Transverse colon (tissue), 3 donors: Measurements from ENCODE around the gene MYH13.

Experiments
- POLR2A ChIP-seq: fragments of 450-650 bp; IDR thresholded peaks from one replicate; pipeline ENCODE4 v1.6.1; 2016; ENCODE audit warnings: antibody characterized with exemption, mild to moderate bottlenecking, moderate library complexity
- POLR2AphosphoS5 ChIP-seq, 3 donors: sonication (generic); formaldehyde crosslinking; IDR thresholded peaks; one replicate each; pipeline ENCODE4 v1.6.1; 2016; ENCODE audit warnings: antibody characterized with exemption in 3 of 3

DNA sequence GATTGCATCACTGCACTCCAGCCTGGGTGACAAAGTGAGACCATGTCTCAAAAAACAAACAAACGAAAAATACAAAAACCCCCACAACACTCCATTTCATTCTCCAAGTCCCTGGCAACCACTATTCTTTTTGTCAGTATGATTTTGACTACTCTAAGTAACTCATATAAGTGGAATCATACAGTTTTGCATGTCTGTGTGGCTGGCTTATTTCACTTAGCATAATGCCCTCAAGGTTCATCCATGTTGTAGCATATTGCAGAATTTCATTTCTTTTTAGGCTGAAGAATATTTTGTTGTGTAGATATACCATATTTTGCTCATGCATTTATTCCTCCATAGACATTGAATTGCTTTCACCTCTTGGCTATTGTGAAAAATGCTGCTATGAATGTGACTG is 92.7 kb downstream of the MYH13 start:
- TF ChIP-seq POLR2AphosphoS5 (IDR thresholded peaks at IDR 0.05): no peak
- TF ChIP-seq POLR2A: no peak
